Astrocyte of the spinal cord (primary cell): ENCODE results near the gene SMG1.
A peak's percentile ranks its signal among the peaks of the same experiment; 100 is the strongest.
"Not testable (repeated sequence)": the region's sequence is repeated elsewhere in the genome, so short reads cannot be mapped to it uniquely, and the experiment has no call there.

ENCODE experiments used
- DNase-seq: peaks from one replicate; pipeline ENCODE4 v3.0.0; 2011; ENCODE audit warnings: low read depth, low spot score
- H3K4me3 ChIP-seq: 2 replicates; pipeline ENCODE4 v1.5.1; 2011; ENCODE audit warnings: low read depth, mild to moderate bottlenecking, low read length, moderate library complexity
- in situ Hi-C: cut with HindIII; loops from 2 replicates; pipeline ENCODE4 v1.10.0; 2017; ENCODE audit warnings: low sequenced_read_pairs
- TF ChIP-seq, protein P1 (sequence below): IDR thresholded peaks from 2 replicates; pipeline ENCODE4 v1.5.1; 2012; ENCODE audit warnings: low read depth, mild to moderate bottlenecking, low read length, inconsistent platforms

Gene SMG1

DNA sequence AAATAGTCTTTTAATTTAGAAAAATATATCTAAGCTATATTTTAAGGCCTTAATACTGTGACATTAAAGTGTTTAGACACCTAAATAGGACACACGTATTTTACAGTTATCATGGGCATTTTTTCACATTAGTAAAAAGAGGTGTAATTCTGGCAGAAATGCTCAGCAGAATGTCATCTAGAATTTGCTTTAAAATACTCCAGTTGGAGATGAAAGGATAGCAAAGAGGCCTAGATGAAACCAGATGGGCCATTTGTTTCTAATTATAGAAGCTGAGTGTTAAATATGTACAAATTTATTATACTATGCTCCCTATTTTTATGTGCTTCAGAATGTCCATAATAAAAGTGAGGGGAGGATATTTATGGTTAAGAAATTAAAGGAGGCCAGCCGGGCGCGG, 48.5 kb downstream of the SMG1 start:
- DNase-seq, in situ Hi-C loops, H3K4me3 ChIP-seq: not testable (repeated sequence)

DNA sequence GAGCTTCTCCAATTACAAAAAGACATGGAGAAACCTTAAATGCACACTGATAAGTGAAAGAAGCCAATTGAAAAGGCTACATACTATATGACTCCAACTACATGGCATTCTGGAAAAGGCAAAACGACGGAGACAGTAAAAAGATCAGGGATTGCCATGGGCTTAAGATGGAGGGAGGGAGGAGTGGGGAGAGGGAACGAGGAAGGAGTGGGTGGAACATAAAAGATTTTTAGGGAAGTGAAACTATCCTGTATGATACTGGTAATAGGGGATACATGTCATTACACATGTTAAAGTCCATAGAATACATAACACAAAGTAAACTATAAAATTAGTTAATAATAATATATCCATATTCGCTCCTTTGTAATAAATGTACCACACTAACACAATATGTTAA, 48.9 kb downstream of the SMG1 start:
- H3K4me3 ChIP-seq, DNase-seq, in situ Hi-C loops: not testable (repeated sequence)

DNA sequence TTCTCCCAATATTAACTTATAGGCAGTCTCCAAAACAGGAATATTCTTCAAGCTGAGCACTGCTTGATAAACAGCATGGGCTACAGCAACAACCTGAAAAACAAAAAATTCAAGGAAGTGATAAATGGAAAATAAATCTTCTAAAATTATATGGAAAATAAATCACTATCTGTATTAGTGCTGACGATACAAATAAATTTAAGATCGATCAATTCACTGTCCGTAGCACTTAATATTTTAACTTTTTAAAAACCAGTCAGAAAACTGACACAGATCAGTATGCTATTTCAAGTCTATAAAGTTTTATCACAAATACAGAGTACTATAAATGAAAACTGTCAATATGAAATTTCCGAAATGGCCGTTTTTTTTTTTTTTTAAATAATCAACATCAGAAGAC, 49.9 kb downstream of the SMG1 start:
- DNase-seq, in situ Hi-C loops, H3K4me3 ChIP-seq: not testable (repeated sequence)

DNA sequence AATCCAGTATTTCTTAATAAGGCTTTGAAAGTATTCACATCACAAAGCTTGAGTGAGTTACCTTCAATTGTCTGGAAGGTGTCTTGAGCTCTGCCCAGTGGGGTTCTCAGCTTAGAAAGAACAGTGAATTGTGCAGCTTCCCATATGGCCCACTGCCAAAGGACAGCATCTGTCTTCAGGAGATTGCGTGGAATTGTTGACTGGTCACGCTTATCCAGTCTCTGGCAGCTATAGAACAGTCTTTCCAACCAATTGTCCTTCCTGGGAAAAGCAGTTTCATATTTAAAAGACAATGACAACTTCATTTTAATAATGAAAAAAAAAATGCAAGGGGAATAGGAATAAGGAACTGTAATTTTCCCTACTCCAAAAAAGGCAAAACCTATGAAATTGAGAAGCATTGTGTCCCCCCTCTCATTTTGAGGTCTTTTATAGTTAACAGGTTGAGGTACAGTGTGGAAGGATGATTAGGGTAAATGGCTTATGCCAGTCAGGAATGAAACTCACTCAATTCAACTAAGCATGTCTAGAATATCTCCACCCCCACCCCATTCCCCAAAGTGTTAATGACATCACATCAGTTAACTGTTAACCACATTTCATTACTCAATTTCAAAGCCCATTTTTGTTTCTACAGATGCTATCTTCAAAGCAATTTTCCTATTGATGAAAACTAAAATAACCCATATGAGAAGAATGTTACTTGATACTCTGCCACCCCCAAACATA, 57.0 kb downstream of the SMG1 start:
- DNase-seq, result peak; percentile 4
- H3K4me3 ChIP-seq, in situ Hi-C loops: not testable (repeated sequence)

DNA sequence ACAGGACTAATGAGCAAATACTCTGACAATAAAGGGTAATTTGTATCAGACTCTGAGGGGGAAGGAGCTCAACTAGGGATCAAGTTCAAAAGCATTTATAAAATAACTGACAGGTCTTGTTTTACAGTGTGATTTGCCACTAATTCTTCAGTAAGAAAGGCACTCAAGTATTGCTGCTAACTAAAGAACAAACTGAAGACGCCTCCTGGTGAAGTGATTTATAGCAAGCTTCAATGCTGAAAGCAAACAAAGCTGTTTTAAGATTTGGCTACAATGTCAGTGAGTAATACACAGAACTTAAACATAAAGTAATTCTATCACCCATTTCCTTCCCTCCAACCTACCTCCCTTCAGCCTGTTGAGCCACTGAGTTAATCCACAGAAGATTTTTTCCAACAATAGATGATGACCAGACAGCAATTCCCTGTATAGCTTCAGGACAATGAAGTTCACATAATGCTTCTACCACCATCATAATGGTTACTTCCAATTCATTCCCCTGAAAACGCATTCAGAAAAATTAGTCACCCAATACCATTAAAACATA, 59.9 kb downstream of the SMG1 start:
- H3K4me3 ChIP-seq, in situ Hi-C loops: not testable (repeated sequence)
- peak; percentile 65 for DNase-seq

DNA sequence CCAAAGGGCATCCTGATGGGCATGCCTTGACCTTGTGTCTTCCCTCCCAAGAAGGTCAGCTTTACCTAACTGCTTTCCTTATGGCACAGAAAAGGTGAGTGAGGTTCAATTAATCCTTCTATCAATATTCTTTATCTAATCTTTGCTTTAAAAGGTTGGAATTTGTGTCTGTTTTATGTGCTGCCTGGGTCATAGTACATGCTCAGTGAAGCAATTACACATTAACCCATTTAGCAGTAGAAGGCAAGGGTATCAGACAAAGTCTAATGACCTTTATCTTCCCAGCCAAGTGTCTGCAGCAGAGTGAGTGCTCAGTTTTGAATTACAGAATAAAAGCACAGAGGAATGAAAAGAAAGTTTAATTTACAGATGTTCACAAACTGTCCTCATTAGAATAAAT, 63.3 kb downstream of the SMG1 start:
- in situ Hi-C loops, H3K4me3 ChIP-seq, DNase-seq: not testable (repeated sequence)

DNA sequence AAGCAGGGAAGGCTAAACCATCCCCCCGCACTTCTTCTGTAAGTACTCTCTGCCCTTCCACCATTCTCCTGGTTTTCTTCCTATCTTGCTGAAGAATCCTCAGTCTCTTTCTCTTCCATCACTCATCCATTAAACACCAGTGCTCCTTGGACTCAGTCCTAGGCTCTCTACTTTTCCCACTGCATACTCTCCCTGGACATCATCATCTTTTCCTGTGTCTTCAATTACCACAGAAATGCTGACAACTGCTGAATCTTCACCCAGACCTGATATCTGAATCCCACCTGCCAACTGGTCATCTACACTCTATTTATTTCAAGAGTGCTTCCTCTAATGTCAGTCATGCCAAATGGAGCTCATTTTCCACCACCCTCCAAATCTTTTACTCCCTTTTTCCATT, 71.0 kb downstream of the SMG1 start:
- no peak overlapping the region for H3K4me3 ChIP-seq
- TF ChIP-seq, protein P1, sequence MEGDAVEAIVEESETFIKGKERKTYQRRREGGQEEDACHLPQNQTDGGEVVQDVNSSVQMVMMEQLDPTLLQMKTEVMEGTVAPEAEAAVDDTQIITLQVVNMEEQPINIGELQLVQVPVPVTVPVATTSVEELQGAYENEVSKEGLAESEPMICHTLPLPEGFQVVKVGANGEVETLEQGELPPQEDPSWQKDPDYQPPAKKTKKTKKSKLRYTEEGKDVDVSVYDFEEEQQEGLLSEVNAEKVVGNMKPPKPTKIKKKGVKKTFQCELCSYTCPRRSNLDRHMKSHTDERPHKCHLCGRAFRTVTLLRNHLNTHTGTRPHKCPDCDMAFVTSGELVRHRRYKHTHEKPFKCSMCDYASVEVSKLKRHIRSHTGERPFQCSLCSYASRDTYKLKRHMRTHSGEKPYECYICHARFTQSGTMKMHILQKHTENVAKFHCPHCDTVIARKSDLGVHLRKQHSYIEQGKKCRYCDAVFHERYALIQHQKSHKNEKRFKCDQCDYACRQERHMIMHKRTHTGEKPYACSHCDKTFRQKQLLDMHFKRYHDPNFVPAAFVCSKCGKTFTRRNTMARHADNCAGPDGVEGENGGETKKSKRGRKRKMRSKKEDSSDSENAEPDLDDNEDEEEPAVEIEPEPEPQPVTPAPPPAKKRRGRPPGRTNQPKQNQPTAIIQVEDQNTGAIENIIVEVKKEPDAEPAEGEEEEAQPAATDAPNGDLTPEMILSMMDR, result no peak
- in situ Hi-C loops, result no loop called here
- DNase-seq, result no peak

DNA sequence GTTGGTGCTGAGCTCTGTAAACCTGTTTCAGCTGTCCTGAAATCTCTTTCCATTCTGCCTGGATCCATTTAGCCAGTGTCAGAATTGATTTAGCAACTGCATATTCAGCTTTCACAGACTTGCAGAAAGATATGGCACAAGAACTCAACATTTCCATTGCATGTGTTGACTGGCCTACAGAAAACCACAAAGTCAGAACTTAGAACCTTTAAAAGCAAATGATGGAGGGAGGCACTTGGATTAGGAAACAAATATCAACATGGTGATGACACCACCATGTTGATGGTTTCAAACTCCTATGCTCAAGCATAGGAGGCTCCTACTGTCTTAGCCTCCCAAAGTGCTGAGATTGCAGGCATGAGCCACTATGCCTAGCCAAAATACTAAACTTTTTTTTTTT, 72.5 kb downstream of the SMG1 start:
- H3K4me3 ChIP-seq, result no peak overlapping the region
- no peak for DNase-seq
- in situ Hi-C loops, result no loop called here
- TF ChIP-seq, protein P1, result no peak

DNA sequence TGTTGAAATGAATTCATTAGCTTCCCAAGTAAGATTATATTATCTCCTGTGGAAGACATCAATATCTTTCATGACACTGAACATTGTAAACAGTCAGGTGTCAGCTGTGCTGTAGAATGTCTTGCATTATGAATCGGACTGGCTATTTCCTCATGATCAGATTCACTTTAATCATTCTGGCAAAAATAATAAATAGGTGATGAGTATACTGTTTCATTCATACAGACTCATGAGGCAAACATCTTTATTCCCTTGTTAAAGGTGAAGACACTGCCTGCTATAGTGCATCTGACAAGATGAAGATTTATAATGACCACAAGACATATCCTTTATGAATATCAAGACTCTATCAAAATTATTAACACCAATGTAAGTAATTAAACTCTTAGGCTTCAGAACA, 73.6 kb downstream of the SMG1 start:
- DNase-seq, result no peak
- no peak overlapping the region for H3K4me3 ChIP-seq
- TF ChIP-seq, protein P1, result no peak
- in situ Hi-C loops, result no loop called here

DNA sequence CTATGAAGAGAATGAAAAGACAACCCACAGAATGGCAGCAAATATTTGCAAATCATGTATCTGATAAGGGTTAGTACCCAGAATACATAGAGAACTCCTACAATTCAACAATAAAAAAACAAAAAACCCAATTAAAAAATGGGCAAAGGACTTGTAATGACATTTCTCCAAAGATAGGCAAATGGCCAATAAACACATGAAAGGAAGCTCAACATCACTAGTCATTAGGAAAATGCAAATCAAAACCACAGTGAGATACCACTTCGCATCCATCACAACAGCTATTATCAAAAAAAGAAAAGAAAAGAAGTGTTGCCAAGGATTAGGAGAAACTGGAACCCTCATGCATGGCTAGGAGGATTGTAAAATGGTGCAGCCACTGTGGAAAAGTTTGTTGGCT, 79.8 kb downstream of the SMG1 start:
- in situ Hi-C loops, result no loop called here
- TF ChIP-seq, protein P1, result no peak
- no peak overlapping the region for H3K4me3 ChIP-seq
- DNase-seq, result no peak
